Prostate gland (tissue), 2 donors: ENCODE data around the gene RBM19.

Source experiments
- POLR2A ChIP-seq: fragments of 450-650 bp; IDR thresholded peaks from one replicate; pipeline ENCODE4 v1.6.1; 2016; ENCODE audit warnings: antibody characterized with exemption, mild to moderate bottlenecking
- TF ChIP-seq, protein P1 (sequence below), 4 experiments: fragments of 200-600 bp in 2 of 4; fragments of 450-650 bp in 2 of 4; sonication (generic) in 2 of 4; IDR thresholded peaks; 1 replicate in 3 of 4; 2 replicates in 1 of 4; pipeline ENCODE4 v1.5.1; 2016 to 2019; ENCODE audit warnings: antibody characterized with exemption in 4 of 4, mild to moderate bottlenecking in 2 of 4, moderate library complexity in 2 of 4

DNA sequence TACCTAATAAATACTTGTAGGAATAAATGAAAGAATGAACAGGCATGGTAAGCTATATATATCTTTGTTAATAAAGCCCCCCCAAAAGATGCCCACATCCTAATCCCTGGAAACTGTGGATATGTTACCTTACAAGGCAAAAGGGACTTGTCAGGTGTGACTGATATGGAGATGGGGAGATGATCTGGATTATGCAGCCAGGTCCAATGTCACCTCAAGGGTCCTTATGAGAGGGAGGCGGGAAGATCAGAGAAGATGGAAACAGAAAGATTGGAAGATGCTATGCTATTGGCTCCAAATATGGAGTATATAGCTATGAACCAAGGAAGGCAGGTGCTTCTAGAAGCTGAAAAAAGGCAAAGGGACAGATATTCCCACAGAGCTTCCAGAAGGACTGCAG lies 3.4 kb downstream of the RBM19 start:
- no peak for TF ChIP-seq POLR2A
- TF ChIP-seq, protein P1, sequence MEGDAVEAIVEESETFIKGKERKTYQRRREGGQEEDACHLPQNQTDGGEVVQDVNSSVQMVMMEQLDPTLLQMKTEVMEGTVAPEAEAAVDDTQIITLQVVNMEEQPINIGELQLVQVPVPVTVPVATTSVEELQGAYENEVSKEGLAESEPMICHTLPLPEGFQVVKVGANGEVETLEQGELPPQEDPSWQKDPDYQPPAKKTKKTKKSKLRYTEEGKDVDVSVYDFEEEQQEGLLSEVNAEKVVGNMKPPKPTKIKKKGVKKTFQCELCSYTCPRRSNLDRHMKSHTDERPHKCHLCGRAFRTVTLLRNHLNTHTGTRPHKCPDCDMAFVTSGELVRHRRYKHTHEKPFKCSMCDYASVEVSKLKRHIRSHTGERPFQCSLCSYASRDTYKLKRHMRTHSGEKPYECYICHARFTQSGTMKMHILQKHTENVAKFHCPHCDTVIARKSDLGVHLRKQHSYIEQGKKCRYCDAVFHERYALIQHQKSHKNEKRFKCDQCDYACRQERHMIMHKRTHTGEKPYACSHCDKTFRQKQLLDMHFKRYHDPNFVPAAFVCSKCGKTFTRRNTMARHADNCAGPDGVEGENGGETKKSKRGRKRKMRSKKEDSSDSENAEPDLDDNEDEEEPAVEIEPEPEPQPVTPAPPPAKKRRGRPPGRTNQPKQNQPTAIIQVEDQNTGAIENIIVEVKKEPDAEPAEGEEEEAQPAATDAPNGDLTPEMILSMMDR (IDR thresholded peaks at IDR 0.05): no peak
